Thyroid gland (tissue), 4 donors: Measurements from ENCODE around the gene FOXO6. TPM values are rescaled to one million over a fixed set of nuclear protein-coding genes. Genes with fewer than 3 reads are reported as not detected.
"Not testable (repeated sequence)": the region's sequence is repeated elsewhere in the genome, so short reads cannot be mapped to it uniquely, and the experiment has no call there.

ENCODE experiments used
- DNase-seq, 2 donors: peaks; one replicate each; pipeline ENCODE4 v3.0.0-alpha.2; 2019
- H3K27ac ChIP-seq, 3 donors: fragments of 200-600 bp; sonication (generic); 1 replicate in 2 of 3; 2 replicates in 1 of 3; pipeline ENCODE4 v1.5.1; 2016 to 2019; ENCODE audit warnings: mild to moderate bottlenecking in 1 of 3, moderate library complexity in 1 of 3
- H3K27me3 ChIP-seq: fragments of 200-600 bp; sonication (generic); one replicate; pipeline ENCODE4 v1.5.1; 2019
- H3K36me3 ChIP-seq, 2 donors: fragments of 200-600 bp; sonication (generic); one replicate each; pipeline ENCODE4 v1.5.1; 2016 to 2019
- H3K4me1 ChIP-seq, 2 donors: fragments of 200-600 bp; sonication (generic); one replicate each; pipeline ENCODE4 v1.5.1; 2017 to 2019
- H3K4me3 ChIP-seq, 3 donors: fragments of 200-600 bp; sonication (generic); replicated peaks in 1 of 3; 1 replicate in 2 of 3; 2 replicates in 1 of 3; pipeline ENCODE4 v1.5.1; 2016; ENCODE audit warnings: mild to moderate bottlenecking in 1 of 3
- H3K9me3 ChIP-seq: fragments of 200-600 bp; sonication (generic); one replicate; pipeline ENCODE4 v1.5.1; 2017
- CTCF ChIP-seq, 6 experiments: fragments of 200-600 bp in 3 of 6; fragments of 450-650 bp in 3 of 6; sonication (generic) in 3 of 6; IDR thresholded peaks; one replicate each; pipeline ENCODE4 v1.5.1; 2016 to 2019; ENCODE audit warnings: antibody characterized with exemption in 6 of 6, mild to moderate bottlenecking in 2 of 6, inconsistent platforms in 1 of 6, moderate library complexity in 1 of 6
- POLR2A ChIP-seq, 2 donors: fragments of 450-650 bp; IDR thresholded peaks; one replicate each; pipeline ENCODE4 v1.6.1; 2017; ENCODE audit warnings: antibody characterized with exemption in 2 of 2, mild to moderate bottlenecking in 2 of 2, moderate library complexity in 1 of 2
- WGBS, 2 donors: methylation state at CpG; one replicate each; pipeline ENCODE4 v1.1.5; 2017; 5-methylcytosine and 5-hydroxymethylcytosine counted together
- intact Hi-C: fragments of 100-400 bp; cut with DNase I; formaldehyde crosslinking; loops from one replicate; pipeline ENCODE4 v1.15.1; 2023
- total RNA-seq, 4 donors: library from RNA; depleted of rRNA; stranded (reverse); fragments of >200 nt; gene quantifications; one replicate each; pipeline ENCODE4 v1.2.3, GENCODE V29; 2016

FOXO6 gene
- total RNA-seq, 4 donors from 2014 or later: 1.1 to 4.2 (median 2.6) TPM

GRCh38 chr1:41329662-41330587, 31.3 kb upstream of the FOXO6 start:
- TF ChIP-seq POLR2A (IDR thresholded peaks at IDR 0.05) (no peak), CTCF (IDR thresholded peaks at IDR 0.05) (no peak)
- Histone ChIP-seq H3K27me3 (no peaks in the 10 kb centered on the region), H3K27ac (no peak overlapping the region), H3K4me3 (no peak overlapping the region), H3K4me1 (no peaks in the 10 kb centered on the region), H3K9me3 (no peaks in the 10 kb centered on the region), H3K36me3 (no peaks in the 10 kb centered on the region)
- WGBS, 2 donors: 81 to 84% methylated on average over 10 to 11 of the region's 11 CpGs
- DNase-seq: no peak
- intact Hi-C loops: no loop called here

GRCh38 chr1:41330588-41331545, 30.4 kb upstream of the FOXO6 start:
- TF ChIP-seq POLR2A (IDR thresholded peaks at IDR 0.05) (no peak), CTCF (IDR thresholded peaks at IDR 0.05) (no peak)
- intact Hi-C loops: no loop called here
- Histone ChIP-seq H3K9me3 (no peaks in the 10 kb centered on the region), H3K27me3 (no peaks in the 10 kb centered on the region), H3K36me3 (no peaks in the 10 kb centered on the region), H3K4me3 (no peak overlapping the region), H3K27ac (no peak overlapping the region), H3K4me1 (no peaks in the 10 kb centered on the region)
- no peak for DNase-seq
- WGBS, 2 donors: 50 to 61% methylated on average over 16 of the region's 17 CpGs

- Histone ChIP-seq H3K36me3 (no peaks in the 10 kb centered on the region), H3K9me3 (no peaks in the 10 kb centered on the region), H3K4me3 (no peak overlapping the region), H3K27me3 (no peaks in the 10 kb centered on the region), H3K4me1 (no peaks in the 10 kb centered on the region), H3K27ac (no peak overlapping the region)
- TF ChIP-seq POLR2A (IDR thresholded peaks at IDR 0.05) (no peak), CTCF (IDR thresholded peaks at IDR 0.05) (no peak)
- WGBS, 2 donors: 43 to 46% methylated on average over 1 of the region's 1 CpG
- no peak for DNase-seq
- intact Hi-C loops: no loop called here
These were observed 29.7 kb upstream of the FOXO6 start for GRCh38 chr1:41331546-41331917.

- H3K27ac ChIP-seq, H3K27me3 ChIP-seq, DNase-seq, intact Hi-C loops, H3K9me3 ChIP-seq, H3K36me3 ChIP-seq, H3K4me1 ChIP-seq, H3K4me3 ChIP-seq: not testable (repeated sequence)
- 93 to 98% methylated on average over 6 of the region's 6 CpGs for WGBS, 2 donors
These were observed 29.1 kb upstream of the FOXO6 start for GRCh38 chr1:41332161-41332560.

GRCh38 chr1:41333146-41333784, 28.0 kb upstream of the FOXO6 start:
- WGBS, 2 donors: 59 to 71% methylated on average over 6 of the region's 6 CpGs
- Histone ChIP-seq H3K4me1 (no peaks in the 10 kb centered on the region), H3K9me3 (no peaks in the 10 kb centered on the region), H3K27me3 (no peaks in the 10 kb centered on the region), H3K27ac (no peak overlapping the region), H3K36me3 (no peaks in the 10 kb centered on the region), H3K4me3 (no peak overlapping the region)
- intact Hi-C loops: no loop called here
- TF ChIP-seq CTCF (IDR thresholded peaks at IDR 0.05) (no peak), POLR2A (IDR thresholded peaks at IDR 0.05) (no peak)
- no peak for DNase-seq
